ENCODE data around the gene SLC39A11.

DNA sequence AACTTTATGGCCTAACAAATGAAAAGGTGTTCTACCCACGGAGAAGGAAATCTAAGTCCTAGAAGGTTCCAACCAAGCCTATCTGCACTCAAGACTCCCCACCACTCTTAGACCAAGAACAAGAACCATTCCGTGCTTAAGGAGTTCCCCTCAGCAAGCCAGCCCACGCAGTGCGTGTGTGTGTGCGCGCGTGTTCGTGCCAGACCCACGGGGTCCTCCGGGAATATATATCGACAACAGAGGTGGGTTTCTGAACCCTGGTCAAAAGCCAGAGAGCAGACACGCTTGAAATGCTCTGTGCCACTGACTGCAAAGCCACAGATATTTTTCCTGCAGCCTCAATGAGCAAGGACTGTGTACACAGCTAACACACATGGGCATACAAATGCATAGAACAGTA is 70.7 kb downstream of the SLC39A11 start:
- no peak for TF ChIP-seq EZH2 (IDR thresholded peaks at IDR 0.05; ENCODE audit: low read length, missing control alignments)
- TF ChIP-seq, protein P1, sequence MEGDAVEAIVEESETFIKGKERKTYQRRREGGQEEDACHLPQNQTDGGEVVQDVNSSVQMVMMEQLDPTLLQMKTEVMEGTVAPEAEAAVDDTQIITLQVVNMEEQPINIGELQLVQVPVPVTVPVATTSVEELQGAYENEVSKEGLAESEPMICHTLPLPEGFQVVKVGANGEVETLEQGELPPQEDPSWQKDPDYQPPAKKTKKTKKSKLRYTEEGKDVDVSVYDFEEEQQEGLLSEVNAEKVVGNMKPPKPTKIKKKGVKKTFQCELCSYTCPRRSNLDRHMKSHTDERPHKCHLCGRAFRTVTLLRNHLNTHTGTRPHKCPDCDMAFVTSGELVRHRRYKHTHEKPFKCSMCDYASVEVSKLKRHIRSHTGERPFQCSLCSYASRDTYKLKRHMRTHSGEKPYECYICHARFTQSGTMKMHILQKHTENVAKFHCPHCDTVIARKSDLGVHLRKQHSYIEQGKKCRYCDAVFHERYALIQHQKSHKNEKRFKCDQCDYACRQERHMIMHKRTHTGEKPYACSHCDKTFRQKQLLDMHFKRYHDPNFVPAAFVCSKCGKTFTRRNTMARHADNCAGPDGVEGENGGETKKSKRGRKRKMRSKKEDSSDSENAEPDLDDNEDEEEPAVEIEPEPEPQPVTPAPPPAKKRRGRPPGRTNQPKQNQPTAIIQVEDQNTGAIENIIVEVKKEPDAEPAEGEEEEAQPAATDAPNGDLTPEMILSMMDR (conservative IDR thresholded peaks at IDR 0.05 in 1 of 2, IDR thresholded peaks at IDR 0.05 in 1 of 2; ENCODE audit: low read depth in 1 of 2, low read length in 2 of 2): no peak

All from fibroblast of lung (primary cell).